Measurements from ENCODE around the gene HDAC10. TPM values are rescaled to one million over a fixed set of nuclear protein-coding genes. Genes with fewer than 3 reads are reported as not detected.

Gene HDAC10
- polyA plus RNA-seq, 1 of the 3 experiments (the other 2 are of a cell fraction), result 51.9 TPM

DNA sequence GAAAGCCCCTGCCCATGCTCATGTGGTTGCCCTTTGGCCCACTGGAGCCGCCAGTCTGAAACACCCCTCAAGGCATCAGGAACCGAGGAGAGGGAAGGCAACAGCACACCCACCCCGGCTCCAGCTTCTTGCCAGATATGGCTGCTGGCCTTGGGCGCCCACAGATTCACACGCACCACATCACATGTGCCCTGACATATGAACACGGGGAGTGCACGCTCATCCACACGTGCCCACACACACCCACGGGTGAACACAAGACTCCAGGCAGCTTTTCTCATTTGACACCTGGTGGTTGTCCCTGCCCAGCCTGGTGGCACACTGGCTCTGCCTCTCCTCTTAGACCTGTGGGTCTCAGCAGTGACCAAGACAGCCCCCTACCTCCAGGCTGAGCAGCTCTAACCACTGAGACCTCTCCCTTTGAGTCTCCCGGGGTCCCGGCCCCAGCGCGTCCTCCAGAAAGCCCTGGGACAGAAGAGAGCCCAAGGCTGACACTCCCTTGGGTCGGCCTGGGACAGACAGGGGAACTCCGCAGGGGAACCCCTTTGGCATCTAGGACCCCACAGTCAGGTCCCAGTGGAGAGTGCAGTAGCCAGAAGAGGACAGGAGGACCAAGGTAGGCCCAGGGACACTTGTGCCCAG lies 13.2 kb upstream of the HDAC10 start:
- H2AFZ ChIP-seq (ENCODE audit: low read depth), result no peak overlapping the region
- ChIA-PET POLR2A (no interaction called here), CTCF (interaction anchor here (1.1 to 11.4 kb wide), 4 partner anchors 8 to 24 kb away, joined by 5 to 72 read pairs (median 24); partner anchors contain the start of gene HDAC10)
- H3K4me2 ChIP-seq, result no peak overlapping the region
- no peak overlapping the region for H3K27ac ChIP-seq (ENCODE audit: low read depth in 2 of 2, low read length in 1 of 2)
- 87% methylated on average over 6 of the region's 15 CpGs for WGBS (ENCODE audit: low lambda C conversion rate)
- H3K9me2 ChIP-seq, result no peaks in the 10 kb centered on the region
- no peaks in the 10 kb centered on the region for H3K27me3 ChIP-seq (ENCODE audit: insufficient read depth)
- H4K20me1 ChIP-seq (ENCODE audit: insufficient read depth), result no peaks in the 10 kb centered on the region
- TF ChIP-seq FOSL2 (IDR thresholded peaks at IDR 0.05; ENCODE audit: borderline replicate concordance, low read depth), result no peak
- no peak for TF ChIP-seq RAD21 (IDR thresholded peaks at IDR 0.05; ENCODE audit: low read length)
- TF ChIP-seq GATA2 (CRISPR knock-in tag; IDR thresholded peaks at IDR 0.05), result no peak
- TF ChIP-seq POLR2AphosphoS5 (IDR thresholded peaks at IDR 0.05; ENCODE audit: low read depth, low read length), result no peak
- no peak for TF ChIP-seq NRF1 (IDR thresholded peaks at IDR 0.05; ENCODE audit: low read depth, low read length)
- TF ChIP-seq CHD2 (IDR thresholded peaks at IDR 0.05; ENCODE audit: low read length, partially characterized antibody), result no peak
- TF ChIP-seq RCOR1 (IDR thresholded peaks at IDR 0.05; ENCODE audit: low read length), result no peak
- TF ChIP-seq, protein P1, sequence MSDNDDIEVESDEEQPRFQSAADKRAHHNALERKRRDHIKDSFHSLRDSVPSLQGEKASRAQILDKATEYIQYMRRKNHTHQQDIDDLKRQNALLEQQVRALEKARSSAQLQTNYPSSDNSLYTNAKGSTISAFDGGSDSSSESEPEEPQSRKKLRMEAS (IDR thresholded peaks at IDR 0.05; ENCODE audit: low read depth), result no peak
- no peak for TF ChIP-seq EZH2phosphoT487 (IDR thresholded peaks at IDR 0.05; ENCODE audit: borderline replicate concordance, low read depth)
- no peak for TF ChIP-seq EP300 (IDR thresholded peaks at IDR 0.05; ENCODE audit: borderline replicate concordance in 1 of 2, low read depth in 1 of 2, low read length in 1 of 2)
- no peak for TF ChIP-seq MEF2A (IDR thresholded peaks at IDR 0.05; ENCODE audit: borderline replicate concordance, low read depth)
- TF ChIP-seq FOXM1 (IDR thresholded peaks at IDR 0.05; ENCODE audit: low read depth), result no peak
- TF ChIP-seq, protein P2, sequence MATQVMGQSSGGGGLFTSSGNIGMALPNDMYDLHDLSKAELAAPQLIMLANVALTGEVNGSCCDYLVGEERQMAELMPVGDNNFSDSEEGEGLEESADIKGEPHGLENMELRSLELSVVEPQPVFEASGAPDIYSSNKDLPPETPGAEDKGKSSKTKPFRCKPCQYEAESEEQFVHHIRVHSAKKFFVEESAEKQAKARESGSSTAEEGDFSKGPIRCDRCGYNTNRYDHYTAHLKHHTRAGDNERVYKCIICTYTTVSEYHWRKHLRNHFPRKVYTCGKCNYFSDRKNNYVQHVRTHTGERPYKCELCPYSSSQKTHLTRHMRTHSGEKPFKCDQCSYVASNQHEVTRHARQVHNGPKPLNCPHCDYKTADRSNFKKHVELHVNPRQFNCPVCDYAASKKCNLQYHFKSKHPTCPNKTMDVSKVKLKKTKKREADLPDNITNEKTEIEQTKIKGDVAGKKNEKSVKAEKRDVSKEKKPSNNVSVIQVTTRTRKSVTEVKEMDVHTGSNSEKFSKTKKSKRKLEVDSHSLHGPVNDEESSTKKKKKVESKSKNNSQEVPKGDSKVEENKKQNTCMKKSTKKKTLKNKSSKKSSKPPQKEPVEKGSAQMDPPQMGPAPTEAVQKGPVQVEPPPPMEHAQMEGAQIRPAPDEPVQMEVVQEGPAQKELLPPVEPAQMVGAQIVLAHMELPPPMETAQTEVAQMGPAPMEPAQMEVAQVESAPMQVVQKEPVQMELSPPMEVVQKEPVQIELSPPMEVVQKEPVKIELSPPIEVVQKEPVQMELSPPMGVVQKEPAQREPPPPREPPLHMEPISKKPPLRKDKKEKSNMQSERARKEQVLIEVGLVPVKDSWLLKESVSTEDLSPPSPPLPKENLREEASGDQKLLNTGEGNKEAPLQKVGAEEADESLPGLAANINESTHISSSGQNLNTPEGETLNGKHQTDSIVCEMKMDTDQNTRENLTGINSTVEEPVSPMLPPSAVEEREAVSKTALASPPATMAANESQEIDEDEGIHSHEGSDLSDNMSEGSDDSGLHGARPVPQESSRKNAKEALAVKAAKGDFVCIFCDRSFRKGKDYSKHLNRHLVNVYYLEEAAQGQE (IDR thresholded peaks at IDR 0.05; ENCODE audit: low read depth, low read length), result no peak
- TF ChIP-seq TCF12 (IDR thresholded peaks at IDR 0.05), result no peak
- TF ChIP-seq SIN3A (IDR thresholded peaks at IDR 0.05; ENCODE audit: borderline replicate concordance, low read depth, low read length), result no peak
- TF ChIP-seq NFIC (IDR thresholded peaks at IDR 0.05; ENCODE audit: borderline replicate concordance), result no peak
- TF ChIP-seq IRF3 (IDR thresholded peaks at IDR 0.05; ENCODE audit: low read depth, low read length), result no peak
- TF ChIP-seq MXI1 (IDR thresholded peaks at IDR 0.05; ENCODE audit: low read depth, low read length), result no peak
- TF ChIP-seq USF2 (IDR thresholded peaks at IDR 0.05; ENCODE audit: borderline replicate concordance, low read depth, low read length), result no peak
- H3K4me1 ChIP-seq (ENCODE audit: control insufficient read depth in 1 of 2, insufficient read depth in 2 of 2, low read depth in 1 of 2, low read length in 1 of 2), result peaks cover 14 to 32% of the 10 kb centered on the region in 2 experiments; a peak in 2 of 4 replicates
- H3K36me3 ChIP-seq (replicated peaks in 1 of 2; ENCODE audit: control insufficient read depth in 1 of 2, insufficient read depth in 2 of 2, low read length in 1 of 2), result peaks cover 0 to 9% of the 10 kb centered on the region in 2 experiments
- peaks cover 6% of the 10 kb centered on the region for H3F3A ChIP-seq (replicated peaks; ENCODE audit: insufficient read depth)
- no peak for DNase-seq
- H3K9ac ChIP-seq, result no peak overlapping the region
- H3K79me2 ChIP-seq (ENCODE audit: insufficient read depth), result peaks cover 14% of the 10 kb centered on the region
- no peaks in the 10 kb centered on the region for H3K9me3 ChIP-seq
- no peak overlapping the region for H3K4me3 ChIP-seq (ENCODE audit: low read depth in 2 of 2, low read length in 1 of 2)
